CD4-positive, alpha-beta memory T cell (primary cell): ENCODE data around the gene TTC39C. TPM values are rescaled to one million over a fixed set of nuclear protein-coding genes. Genes with fewer than 3 reads are reported as not detected.
"Not testable (repeated sequence)": the region's sequence is repeated elsewhere in the genome, so short reads cannot be mapped to it uniquely, and the experiment has no call there.

ENCODE experiments used
- CTCF ChIA-PET: fragments of 350-600 bp; sonication (Branson Sonifier 250); formaldehyde crosslinking; loops from one replicate; lab custom pipeline; 2021; ENCODE audit warnings: inconsistent platforms; ENCODE audit not compliant: partially characterized antibody; lab: Charles Lee
- POLR2A ChIA-PET: fragments of 350-600 bp; sonication (Branson Sonifier 250); formaldehyde crosslinking; loops from one replicate; lab custom pipeline; 2021; ENCODE audit not compliant: partially characterized antibody; lab: Charles Lee
- DNase-seq, 5 donors: peaks; one replicate each; pipeline versions ENCODE4 v3.0.0 to v3.0.0-alpha.2; 2020 to 2022; ENCODE audit warnings: mixed read lengths in 1 of 5
- H3K27ac ChIP-seq: one replicate; pipeline ENCODE4 v1.7.0; 2013; ENCODE audit warnings: low read depth, low read length
- H3K27me3 ChIP-seq: 2 replicates; pipeline ENCODE4 v1.7.0; 2013; ENCODE audit warnings: mild to moderate bottlenecking, low read length, moderate library complexity; ENCODE audit not compliant: insufficient read depth
- H3K36me3 ChIP-seq: 2 replicates; pipeline ENCODE4 v1.7.0; 2013; ENCODE audit warnings: mild to moderate bottlenecking, low read length, moderate library complexity; ENCODE audit not compliant: insufficient read depth
- H3K4me1 ChIP-seq: 2 replicates; pipeline ENCODE4 v1.7.0; 2013; ENCODE audit warnings: mild to moderate bottlenecking, low read length, moderate library complexity; ENCODE audit not compliant: insufficient read depth
- H3K4me3 ChIP-seq, 2 donors: one replicate each; pipeline ENCODE4 v1.7.0; 2013; ENCODE audit warnings: low read length in 2 of 2, mild to moderate bottlenecking in 1 of 2
- H3K9me3 ChIP-seq, 2 donors: one replicate each; pipeline ENCODE4 v1.7.0; 2013; ENCODE audit warnings: low read length in 2 of 2, control low read depth in 1 of 2; ENCODE audit not compliant: control insufficient read depth in 1 of 2
- H3K27ac Mint-ChIP-seq, 7 donors: one replicate each; pipeline ENCODE4 v1.8.0; 2020 to 2021; ENCODE audit warnings: mixed read lengths in 7 of 7, mild to moderate bottlenecking in 6 of 7, inconsistent platforms in 3 of 7, moderate library complexity in 3 of 7
- H3K27me3 Mint-ChIP-seq, 2 donors: one replicate each; pipeline ENCODE4 v1.8.0; 2020 to 2021; ENCODE audit warnings: mixed read lengths in 2 of 2
- H3K36me3 Mint-ChIP-seq, 2 donors: one replicate each; pipeline ENCODE4 v1.8.0; 2020 to 2021; ENCODE audit warnings: mixed read lengths in 2 of 2, inconsistent platforms in 1 of 2, mild to moderate bottlenecking in 1 of 2
- H3K4me1 Mint-ChIP-seq, 4 donors: one replicate each; pipeline ENCODE4 v1.8.0; 2020 to 2021; ENCODE audit warnings: mixed read lengths in 4 of 4, mild to moderate bottlenecking in 1 of 4
- H3K4me3 Mint-ChIP-seq, 8 donors: one replicate each; pipeline ENCODE4 v1.8.0; 2020 to 2021; ENCODE audit warnings: mixed read lengths in 8 of 8, mild to moderate bottlenecking in 7 of 8, moderate library complexity in 6 of 8, inconsistent platforms in 3 of 8
- H3K9me3 Mint-ChIP-seq, 8 donors: one replicate each; pipeline ENCODE4 v1.8.0; 2020 to 2021; ENCODE audit warnings: mixed read lengths in 8 of 8, mild to moderate bottlenecking in 5 of 8, inconsistent platforms in 3 of 8, moderate library complexity in 1 of 8
- intact Hi-C: fragments of 100-400 bp; cut with micrococcal nuclease; formaldehyde crosslinking; loops from one replicate; pipeline ENCODE4 v1.15.1; 2023
- polyA plus RNA-seq, 2 donors: library from polyadenylated mRNA; unstranded; fragments of 300-500 nt; fragmentation: Illumina TruSeq; gene quantifications; one replicate each; pipeline ENCODE4 v1.2.3, GENCODE V29; 2021
- total RNA-seq, 2 experiments: library from RNA; stranded (reverse); gene quantifications; one replicate each; pipeline ENCODE4 v1.2.3, GENCODE V29; 2021

TTC39C gene
- total and polyA plus RNA-seq, 4 experiments from 2014 or later = 134 to 180 (median 167) TPM

DNA sequence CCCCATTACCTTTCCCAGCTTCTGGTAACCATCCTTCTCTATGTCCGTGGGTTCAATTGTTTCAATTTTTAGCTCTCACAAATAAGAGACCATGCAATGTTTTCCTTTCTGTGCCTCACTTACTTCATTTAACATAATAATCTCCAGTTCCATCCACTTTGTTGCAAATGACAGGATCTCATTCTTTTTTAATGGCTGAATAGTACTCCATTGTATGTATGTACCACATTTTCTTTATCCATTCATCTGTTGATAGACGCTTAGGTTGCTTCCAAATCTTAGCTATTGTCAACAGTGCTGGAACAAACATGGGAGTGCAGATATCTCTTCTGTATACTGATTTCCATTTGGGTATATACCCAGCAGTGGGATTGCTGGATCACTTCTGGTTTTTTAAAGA lies 126.1 kb downstream of the TTC39C start:
- peak overlapping the region in 6 of 8 donors; percentile 11 to 68 (median 30) for H3K4me3 Mint-ChIP-seq
- Histone ChIP-seq H3K27me3 (peaks cover 7% of the 10 kb centered on the region), H3K4me3 (no peak overlapping the region), H3K36me3 (no peaks in the 10 kb centered on the region), H3K27ac (no peak overlapping the region), H3K9me3 (no peaks in the 10 kb centered on the region), H3K4me1 (peaks cover 29% of the 10 kb centered on the region)
- no peaks in the 10 kb centered on the region for H3K9me3 Mint-ChIP-seq
- ChIA-PET POLR2A (interaction anchor here (1.6 kb wide), 1 partner anchor 11 kb away, joined by 4 read pairs; no protein-coding TSS in a partner anchor), CTCF (no interaction called here)
- H3K4me1 Mint-ChIP-seq = peaks cover 26 to 44% (median 34%) of the 10 kb centered on the region in 4 donors
- intact Hi-C loops = no loop called here
- no peak overlapping the region for H3K27ac Mint-ChIP-seq
- peaks cover 10 to 17% of the 10 kb centered on the region in 2 donors for H3K27me3 Mint-ChIP-seq
- no peak for DNase-seq
- H3K36me3 Mint-ChIP-seq = peaks cover 0 to 4% of the 10 kb centered on the region in 2 donors

DNA sequence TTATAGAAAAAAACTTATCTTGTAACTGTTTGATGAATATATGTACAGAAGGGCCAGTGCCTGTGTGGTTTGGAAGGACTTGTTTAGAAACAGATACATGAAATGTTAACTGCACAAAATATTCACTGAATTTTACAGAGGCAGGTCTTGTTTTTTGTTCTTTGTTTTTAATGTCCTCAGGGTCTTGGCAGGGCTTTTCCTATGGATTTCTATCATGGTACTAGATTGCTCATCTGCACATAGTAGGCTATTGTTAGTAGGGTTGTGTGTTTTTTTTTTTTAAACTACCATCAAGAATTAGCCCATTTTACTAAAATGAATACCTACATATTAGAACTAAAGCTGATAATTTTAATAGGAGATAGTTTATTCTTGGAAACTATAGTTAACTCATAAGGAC lies 127.8 kb downstream of the TTC39C start:
- Histone ChIP-seq H3K36me3 (no peaks in the 10 kb centered on the region), H3K4me1 (peaks cover 22% of the 10 kb centered on the region), H3K4me3 (no peak overlapping the region), H3K9me3 (no peaks in the 10 kb centered on the region), H3K27ac (no peak overlapping the region), H3K27me3 (peaks cover 7% of the 10 kb centered on the region)
- intact Hi-C loops = no loop called here
- CTCF ChIA-PET = no interaction called here
- H3K27ac Mint-ChIP-seq = no peak overlapping the region
- no peak overlapping the region for H3K4me3 Mint-ChIP-seq
- peaks cover 0 to 4% of the 10 kb centered on the region in 2 donors for H3K36me3 Mint-ChIP-seq
- H3K27me3 Mint-ChIP-seq = peaks cover 10 to 17% of the 10 kb centered on the region in 2 donors
- peaks cover 14 to 28% (median 21%) of the 10 kb centered on the region in 4 donors for H3K4me1 Mint-ChIP-seq
- H3K9me3 Mint-ChIP-seq = no peaks in the 10 kb centered on the region
- POLR2A ChIA-PET = interaction anchor here (1.6 kb wide), 1 partner anchor 9 kb away, joined by 4 read pairs; no protein-coding TSS in a partner anchor
- no peak for DNase-seq

DNA sequence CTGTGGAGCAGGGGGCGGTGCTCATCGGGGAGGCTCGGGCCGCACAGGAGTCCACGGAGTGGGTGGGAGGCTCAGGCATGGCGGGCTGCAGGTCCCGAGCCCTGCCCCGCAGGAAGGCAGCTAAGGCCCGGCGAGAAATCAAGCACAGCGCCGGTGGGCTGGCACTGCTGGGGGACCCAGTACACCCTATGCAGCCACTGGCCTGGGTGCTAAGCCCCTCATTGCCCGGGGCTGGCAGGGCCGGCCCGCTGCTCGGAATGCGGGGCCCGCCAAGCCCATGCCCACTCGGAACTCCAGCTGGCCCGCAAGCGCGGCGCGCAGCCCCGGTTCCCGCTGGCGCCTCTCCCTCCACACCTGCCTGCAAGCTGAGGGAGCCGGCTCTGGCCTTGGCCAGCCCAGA lies 135.0 kb downstream of the TTC39C start:
- H3K4me3 ChIP-seq, CTCF ChIA-PET, H3K4me3 Mint-ChIP-seq, H3K27me3 Mint-ChIP-seq, H3K4me1 Mint-ChIP-seq, H3K36me3 Mint-ChIP-seq, H3K4me1 ChIP-seq, H3K9me3 ChIP-seq, H3K27ac ChIP-seq, H3K36me3 ChIP-seq, H3K27ac Mint-ChIP-seq, intact Hi-C loops, H3K27me3 ChIP-seq, DNase-seq, POLR2A ChIA-PET, H3K9me3 Mint-ChIP-seq: not testable (repeated sequence)

DNA sequence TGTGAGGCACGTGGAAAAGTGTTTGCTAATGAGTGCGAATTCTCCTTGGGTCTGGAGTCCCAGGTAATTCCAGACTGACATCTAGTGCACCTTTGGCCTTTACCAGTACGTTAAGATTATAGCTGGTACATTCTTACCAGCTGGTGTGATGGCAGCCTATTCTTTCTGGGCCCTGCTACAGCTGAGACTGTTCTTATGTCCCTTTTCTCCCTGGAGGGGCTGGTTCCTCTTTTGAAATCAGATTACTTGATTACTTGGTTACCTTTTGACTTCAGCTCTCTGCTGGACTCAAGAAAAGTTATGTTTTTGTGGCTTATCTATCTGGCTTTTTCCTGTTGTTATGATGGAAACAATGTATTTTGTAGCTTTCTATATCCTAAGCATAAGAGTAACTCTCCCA lies 138.8 kb downstream of the TTC39C start:
- peaks cover 0 to 1% of the 10 kb centered on the region in 2 donors for H3K27me3 Mint-ChIP-seq
- H3K4me3 ChIP-seq = no peak overlapping the region
- ChIA-PET POLR2A (interaction anchor here (0.9 kb wide), 1 partner anchor 15 kb away, joined by 3 read pairs; the partner anchor contains the start of gene CABYR), CTCF (no interaction called here)
- peaks cover 0 to 3% (median 0%) of the 10 kb centered on the region in 8 donors for H3K9me3 Mint-ChIP-seq
- no peaks in the 10 kb centered on the region for H3K36me3 ChIP-seq
- peaks cover 0 to 7% of the 10 kb centered on the region in 2 donors for H3K36me3 Mint-ChIP-seq
- H3K9me3 ChIP-seq = no peaks in the 10 kb centered on the region
- H3K27ac ChIP-seq = no peak overlapping the region
- H3K27ac Mint-ChIP-seq = no peak overlapping the region
- no peaks in the 10 kb centered on the region for H3K4me1 ChIP-seq
- no peak overlapping the region for H3K4me3 Mint-ChIP-seq
- H3K4me1 Mint-ChIP-seq = no peaks in the 10 kb centered on the region
- intact Hi-C loops = no loop called here
- no peak for DNase-seq
- H3K27me3 ChIP-seq = no peaks in the 10 kb centered on the region

- H3K4me3 ChIP-seq = no peak overlapping the region
- Mint-ChIP-seq H3K4me1 (no peaks in the 10 kb centered on the region), H3K36me3 (peaks cover 0 to 11% of the 10 kb centered on the region in 2 donors), H3K4me3 (no peak overlapping the region), H3K9me3 (no peaks in the 10 kb centered on the region), H3K27me3 (no peaks in the 10 kb centered on the region), H3K27ac (no peak overlapping the region)
- no peaks in the 10 kb centered on the region for H3K36me3 ChIP-seq
- POLR2A ChIA-PET = no interaction called here
- DNase-seq = no peak
- no peak overlapping the region for H3K27ac ChIP-seq
- CTCF ChIA-PET = no interaction called here
- no peaks in the 10 kb centered on the region for H3K9me3 ChIP-seq
- H3K27me3 ChIP-seq = no peaks in the 10 kb centered on the region
- no peaks in the 10 kb centered on the region for H3K4me1 ChIP-seq
- intact Hi-C loops = no loop called here
Measured at GRCh38 chr18:24157855-24158254, 143.3 kb downstream of the TTC39C start.

- ChIA-PET POLR2A (no interaction called here), CTCF (no interaction called here)
- H3K27me3 Mint-ChIP-seq = no peaks in the 10 kb centered on the region
- no peak overlapping the region for H3K4me3 Mint-ChIP-seq
- Histone ChIP-seq H3K4me1 (no peaks in the 10 kb centered on the region), H3K36me3 (no peaks in the 10 kb centered on the region), H3K9me3 (no peaks in the 10 kb centered on the region), H3K27ac (no peak overlapping the region), H3K4me3 (no peak overlapping the region), H3K27me3 (no peaks in the 10 kb centered on the region)
- no peaks in the 10 kb centered on the region for H3K4me1 Mint-ChIP-seq
- DNase-seq = no peak
- no peak overlapping the region for H3K27ac Mint-ChIP-seq
- peaks cover 0 to 11% of the 10 kb centered on the region in 2 donors for H3K36me3 Mint-ChIP-seq
- intact Hi-C loops = no loop called here
- no peaks in the 10 kb centered on the region for H3K9me3 Mint-ChIP-seq
Measured at GRCh38 chr18:24160086-24160485, 145.5 kb downstream of the TTC39C start.

GRCh38 chr18:24161304-24161703 lies 146.8 kb downstream of the TTC39C start:
- H3K9me3 Mint-ChIP-seq = no peaks in the 10 kb centered on the region
- H3K4me3 Mint-ChIP-seq = no peak overlapping the region
- no peak overlapping the region for H3K27ac ChIP-seq
- no peaks in the 10 kb centered on the region for H3K9me3 ChIP-seq
- intact Hi-C loops = no loop called here
- DNase-seq = no peak
- no peaks in the 10 kb centered on the region for H3K4me1 Mint-ChIP-seq
- no peak overlapping the region for H3K4me3 ChIP-seq
- ChIA-PET POLR2A (no interaction called here), CTCF (no interaction called here)
- no peaks in the 10 kb centered on the region for H3K4me1 ChIP-seq
- H3K27me3 Mint-ChIP-seq = no peaks in the 10 kb centered on the region
- no peaks in the 10 kb centered on the region for H3K36me3 ChIP-seq
- no peaks in the 10 kb centered on the region for H3K27me3 ChIP-seq
- H3K27ac Mint-ChIP-seq = no peak overlapping the region
- H3K36me3 Mint-ChIP-seq = peaks cover 0 to 6% of the 10 kb centered on the region in 2 donors

DNA sequence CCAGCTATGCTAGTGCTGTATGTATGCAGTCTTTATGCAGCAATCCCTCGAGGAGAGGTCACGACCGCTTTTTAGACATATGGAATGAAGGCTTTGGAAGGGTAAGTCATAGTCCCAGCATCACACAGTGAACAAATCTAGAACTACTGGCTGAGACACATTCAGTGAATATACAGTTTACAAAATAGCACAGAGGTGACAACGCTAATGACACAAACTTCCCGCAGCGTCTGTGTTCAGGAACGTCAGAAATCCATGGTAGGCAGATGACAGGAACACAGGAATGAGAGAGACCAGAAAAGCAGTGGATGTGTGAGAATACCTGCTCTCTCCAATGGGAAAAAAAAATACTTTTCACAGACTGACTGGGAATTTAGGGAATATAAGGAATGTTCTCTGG lies 153.9 kb downstream of the TTC39C start:
- Histone ChIP-seq H3K4me3 (no peak overlapping the region), H3K4me1 (no peaks in the 10 kb centered on the region), H3K9me3 (no peaks in the 10 kb centered on the region), H3K27me3 (no peaks in the 10 kb centered on the region), H3K27ac (no peak overlapping the region), H3K36me3 (no peaks in the 10 kb centered on the region)
- no peak for DNase-seq
- intact Hi-C loops = no loop called here
- Mint-ChIP-seq H3K4me3 (no peak overlapping the region), H3K4me1 (no peaks in the 10 kb centered on the region), H3K27ac (no peak overlapping the region), H3K27me3 (peaks cover 0 to 3% of the 10 kb centered on the region in 2 donors), H3K9me3 (no peaks in the 10 kb centered on the region), H3K36me3 (no peaks in the 10 kb centered on the region)
- CTCF ChIA-PET = no interaction called here
- POLR2A ChIA-PET = no interaction called here
